Omental fat pad (tissue), 4 donors: ENCODE results near the gene GSG1L2. TPM values are rescaled to one million over a fixed set of nuclear protein-coding genes. Genes with fewer than 3 reads are reported as not detected.

Experiments
- ATAC-seq: fragments of 150-250 bp; one replicate; pipeline ENCODE4 v1.9.1; 2016; ENCODE audit warnings: mild to moderate bottlenecking, moderate library complexity; ENCODE audit not compliant: low FRiP score
- DNase-seq: peaks from one replicate; pipeline ENCODE4 v3.0.0-alpha.2; 2019; ENCODE audit warnings: low spot score
- total RNA-seq, 4 donors: library from RNA; depleted of rRNA; stranded (reverse); fragments of >200 nt; gene quantifications; one replicate each; pipeline ENCODE4 v1.1.0, GENCODE V29; 2016
- TF ChIP-seq, protein P1 (sequence below), 3 donors: fragments of 450-650 bp; IDR thresholded peaks; one replicate each; pipeline ENCODE4 v1.5.1; 2016 to 2017; ENCODE audit warnings: antibody characterized with exemption in 3 of 3, mild to moderate bottlenecking in 3 of 3, moderate library complexity in 2 of 3

Gene GSG1L2
- not detected for total RNA-seq

DNA sequence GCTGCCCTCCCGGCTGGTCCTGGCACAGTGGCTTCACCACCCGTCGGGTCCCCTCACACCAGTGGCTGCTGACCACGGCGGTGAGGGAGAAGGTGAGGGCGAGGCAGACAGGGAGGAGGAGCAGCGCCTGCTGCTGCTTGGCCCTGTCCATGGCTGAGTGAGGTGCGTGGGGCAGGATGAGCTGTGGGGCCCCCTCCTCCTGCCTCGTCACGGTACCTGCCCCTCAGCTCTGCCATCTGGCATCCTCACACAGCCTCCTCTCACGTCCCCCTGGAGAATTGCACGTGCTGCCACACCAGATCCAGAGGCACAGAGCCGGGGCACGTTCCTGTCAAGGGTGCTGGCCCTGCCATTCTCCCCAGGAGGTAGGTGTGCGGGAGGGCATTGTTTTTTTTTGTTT lies at the start of gene GSG1L2:
Gene GSG1L2 (minus strand): TSS at position 159 of the 400 bp plus-strand sequence. CDS start 8 bp downstream, at position 151.
- no peak for ATAC-seq
- DNase-seq = no peak
- TF ChIP-seq, protein P1, sequence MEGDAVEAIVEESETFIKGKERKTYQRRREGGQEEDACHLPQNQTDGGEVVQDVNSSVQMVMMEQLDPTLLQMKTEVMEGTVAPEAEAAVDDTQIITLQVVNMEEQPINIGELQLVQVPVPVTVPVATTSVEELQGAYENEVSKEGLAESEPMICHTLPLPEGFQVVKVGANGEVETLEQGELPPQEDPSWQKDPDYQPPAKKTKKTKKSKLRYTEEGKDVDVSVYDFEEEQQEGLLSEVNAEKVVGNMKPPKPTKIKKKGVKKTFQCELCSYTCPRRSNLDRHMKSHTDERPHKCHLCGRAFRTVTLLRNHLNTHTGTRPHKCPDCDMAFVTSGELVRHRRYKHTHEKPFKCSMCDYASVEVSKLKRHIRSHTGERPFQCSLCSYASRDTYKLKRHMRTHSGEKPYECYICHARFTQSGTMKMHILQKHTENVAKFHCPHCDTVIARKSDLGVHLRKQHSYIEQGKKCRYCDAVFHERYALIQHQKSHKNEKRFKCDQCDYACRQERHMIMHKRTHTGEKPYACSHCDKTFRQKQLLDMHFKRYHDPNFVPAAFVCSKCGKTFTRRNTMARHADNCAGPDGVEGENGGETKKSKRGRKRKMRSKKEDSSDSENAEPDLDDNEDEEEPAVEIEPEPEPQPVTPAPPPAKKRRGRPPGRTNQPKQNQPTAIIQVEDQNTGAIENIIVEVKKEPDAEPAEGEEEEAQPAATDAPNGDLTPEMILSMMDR (IDR thresholded peaks at IDR 0.05) = no peak

DNA sequence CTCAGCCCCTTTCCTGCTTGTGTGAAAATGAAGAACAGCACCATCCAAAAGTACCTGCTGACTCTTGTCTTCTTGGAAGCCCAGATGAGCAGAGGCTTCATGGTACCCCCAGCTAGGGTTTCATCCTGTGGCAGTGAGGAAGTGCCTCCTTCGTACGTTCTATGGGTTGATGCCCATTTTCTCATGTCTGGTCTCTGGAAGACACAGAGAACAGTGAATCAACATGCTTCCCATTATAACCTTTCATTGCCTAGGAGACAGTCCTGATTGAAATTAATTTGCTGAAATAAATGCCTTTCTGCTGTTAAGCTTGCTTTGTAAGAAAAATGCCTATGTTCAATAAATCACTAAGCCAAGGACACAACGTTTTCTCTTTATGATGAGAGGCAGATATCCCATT lies 46.7 kb upstream of the GSG1L2 start:
- no peak for ATAC-seq
- DNase-seq = no peak
- TF ChIP-seq, protein P1 (IDR thresholded peaks at IDR 0.05) = no peak

DNA sequence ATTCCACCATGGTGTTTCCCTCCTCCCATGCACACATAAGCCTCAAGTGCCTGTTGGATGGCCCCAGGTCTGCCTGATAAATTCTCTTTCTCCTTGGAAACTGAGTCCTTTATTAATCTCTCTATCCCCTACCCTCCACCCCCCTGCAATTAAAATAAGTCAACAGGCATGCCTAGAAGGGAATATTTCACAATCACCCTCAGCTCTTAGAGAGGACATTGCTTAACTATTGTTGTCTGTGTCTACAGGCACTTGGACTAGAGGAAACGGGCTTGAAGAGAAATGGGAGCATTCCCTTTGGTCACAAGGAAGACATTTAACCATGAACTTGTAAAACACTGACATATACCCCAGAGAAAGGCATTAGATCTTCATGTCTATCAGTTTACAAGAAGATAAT lies 43.7 kb upstream of the GSG1L2 start:
- no peak for DNase-seq

DNA sequence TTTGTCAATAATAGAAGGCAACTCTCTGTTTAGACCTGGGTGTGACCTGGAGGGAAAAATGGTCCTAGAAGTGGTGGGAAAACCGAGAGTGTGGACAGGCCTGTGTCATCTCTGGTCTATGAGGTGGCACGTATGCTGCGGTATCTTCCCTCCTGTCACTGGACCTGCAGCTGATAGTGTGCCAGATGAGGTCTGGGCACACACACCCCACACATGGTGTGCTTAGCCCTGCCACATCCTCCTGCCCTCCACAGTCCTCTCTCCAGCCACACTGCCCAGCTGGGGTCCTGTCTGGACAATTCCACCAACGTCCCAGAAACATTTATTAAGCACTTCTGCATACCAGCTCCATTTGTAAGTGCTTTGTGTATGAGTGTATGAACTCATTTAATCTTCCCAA lies 41.1 kb upstream of the GSG1L2 start:
- ATAC-seq = no peak
- DNase-seq = no peak

More for the DNA sequence above, 43.7 kb upstream of the GSG1L2 start:
- ATAC-seq = no peak
- TF ChIP-seq, protein P1 (IDR thresholded peaks at IDR 0.05) = no peak

DNA sequence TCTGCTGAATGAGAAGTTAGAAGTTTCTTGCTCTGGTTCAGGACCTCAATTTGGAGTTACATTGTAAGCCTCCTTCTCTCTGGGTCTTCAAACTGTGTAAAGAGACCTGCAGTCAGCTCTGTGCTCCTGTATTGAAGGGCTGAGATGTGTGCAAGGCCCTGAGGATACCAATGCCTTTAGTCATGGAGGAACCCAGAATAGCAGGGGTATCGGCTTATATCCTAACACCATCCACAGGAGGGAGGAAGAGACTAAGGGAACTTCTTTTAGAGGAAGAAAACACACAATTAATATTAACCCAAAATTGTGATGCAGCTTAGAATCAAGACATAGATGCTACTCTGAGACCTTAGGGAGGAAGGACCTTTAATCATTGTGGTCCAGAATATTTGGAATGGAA lies 40.3 kb upstream of the GSG1L2 start:
- ATAC-seq (no peak), DNase-seq (no peak)
- TF ChIP-seq, protein P1 (IDR thresholded peaks at IDR 0.05) = no peak

More for the DNA sequence above, 41.1 kb upstream of the GSG1L2 start:
- TF ChIP-seq, protein P1 (IDR thresholded peaks at IDR 0.05) = no peak

DNA sequence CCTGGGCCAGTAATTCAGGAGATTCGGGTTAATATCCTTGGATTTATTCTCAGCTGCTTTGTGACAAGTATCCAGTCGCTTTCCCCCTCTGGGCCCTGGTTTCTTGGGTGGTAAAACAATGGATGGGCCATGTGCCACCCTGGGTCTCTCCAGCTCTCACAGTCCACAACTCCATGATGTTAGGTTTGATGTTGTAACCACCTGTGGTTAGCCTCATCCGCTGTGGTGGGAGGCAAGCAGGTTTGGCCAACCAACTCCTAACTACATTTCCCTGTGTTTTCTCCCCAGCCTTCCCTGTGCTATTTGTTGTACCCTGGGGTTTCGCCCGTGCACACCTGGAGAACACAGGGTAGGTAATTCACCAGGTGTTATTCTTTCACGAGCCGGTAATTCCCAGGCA lies 39.0 kb upstream of the GSG1L2 start:
- DNase-seq = no peak
- ATAC-seq = no peak
- TF ChIP-seq, protein P1 (IDR thresholded peaks at IDR 0.05) = no peak

DNA sequence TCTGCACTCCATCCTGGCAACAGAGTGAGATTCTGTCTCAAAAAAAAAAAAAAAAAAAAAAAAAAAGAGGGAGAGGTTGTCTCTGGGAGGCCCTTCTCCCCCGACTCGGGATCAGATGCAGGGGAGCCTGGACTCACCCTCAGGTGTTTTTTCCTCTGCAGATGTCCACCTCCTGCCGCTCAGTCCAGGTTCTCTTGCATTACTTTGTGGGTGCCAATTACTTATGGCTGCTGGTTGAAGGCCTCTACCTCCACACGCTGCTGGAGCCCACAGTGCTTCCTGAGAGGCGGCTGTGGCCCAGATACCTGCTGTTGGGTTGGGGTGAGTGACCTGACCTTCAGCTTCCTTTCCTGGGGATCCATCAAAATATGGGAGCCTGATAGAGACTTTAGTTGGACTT lies 37.9 kb upstream of the GSG1L2 start:
- no peak for ATAC-seq
- no peak for DNase-seq

More for the DNA sequence above, 37.9 kb upstream of the GSG1L2 start:
- TF ChIP-seq, protein P1 (IDR thresholded peaks at IDR 0.05) = no peak
